NCI-H146 treated with DMSO at 0.1 percent for 48 hours (cell line): ENCODE measurements around the gene TAS2R3.
A peak's percentile ranks its signal among the peaks of the same experiment; 100 is the strongest.
"Not testable (repeated sequence)": the region's sequence is repeated elsewhere in the genome, so short reads cannot be mapped to it uniquely, and the experiment has no call there.

Experiments used
- DNase-seq: peaks from one replicate; lab custom pipeline; 2025; ENCODE audit not compliant: unreplicated experiment; lab: John Stamatoyannopoulos, UW

The TAS2R3 gene, protein sequence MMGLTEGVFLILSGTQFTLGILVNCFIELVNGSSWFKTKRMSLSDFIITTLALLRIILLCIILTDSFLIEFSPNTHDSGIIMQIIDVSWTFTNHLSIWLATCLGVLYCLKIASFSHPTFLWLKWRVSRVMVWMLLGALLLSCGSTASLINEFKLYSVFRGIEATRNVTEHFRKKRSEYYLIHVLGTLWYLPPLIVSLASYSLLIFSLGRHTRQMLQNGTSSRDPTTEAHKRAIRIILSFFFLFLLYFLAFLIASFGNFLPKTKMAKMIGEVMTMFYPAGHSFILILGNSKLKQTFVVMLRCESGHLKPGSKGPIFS

GRCh38 chr7:141763797-141764196, at the start of gene TAS2R3:
TSS of gene TAS2R3 (plus strand) at chr7:141764097. CDS start at chr7:141764159, 62 bp downstream.
- DNase-seq = no peak

GRCh38 chr7:141714571-141714970, 49.3 kb upstream of the TAS2R3 start:
- DNase-seq = no peak

- no peak for DNase-seq
These were observed 48.9 kb upstream of the TAS2R3 start for GRCh38 chr7:141715018-141715417.

DNA sequence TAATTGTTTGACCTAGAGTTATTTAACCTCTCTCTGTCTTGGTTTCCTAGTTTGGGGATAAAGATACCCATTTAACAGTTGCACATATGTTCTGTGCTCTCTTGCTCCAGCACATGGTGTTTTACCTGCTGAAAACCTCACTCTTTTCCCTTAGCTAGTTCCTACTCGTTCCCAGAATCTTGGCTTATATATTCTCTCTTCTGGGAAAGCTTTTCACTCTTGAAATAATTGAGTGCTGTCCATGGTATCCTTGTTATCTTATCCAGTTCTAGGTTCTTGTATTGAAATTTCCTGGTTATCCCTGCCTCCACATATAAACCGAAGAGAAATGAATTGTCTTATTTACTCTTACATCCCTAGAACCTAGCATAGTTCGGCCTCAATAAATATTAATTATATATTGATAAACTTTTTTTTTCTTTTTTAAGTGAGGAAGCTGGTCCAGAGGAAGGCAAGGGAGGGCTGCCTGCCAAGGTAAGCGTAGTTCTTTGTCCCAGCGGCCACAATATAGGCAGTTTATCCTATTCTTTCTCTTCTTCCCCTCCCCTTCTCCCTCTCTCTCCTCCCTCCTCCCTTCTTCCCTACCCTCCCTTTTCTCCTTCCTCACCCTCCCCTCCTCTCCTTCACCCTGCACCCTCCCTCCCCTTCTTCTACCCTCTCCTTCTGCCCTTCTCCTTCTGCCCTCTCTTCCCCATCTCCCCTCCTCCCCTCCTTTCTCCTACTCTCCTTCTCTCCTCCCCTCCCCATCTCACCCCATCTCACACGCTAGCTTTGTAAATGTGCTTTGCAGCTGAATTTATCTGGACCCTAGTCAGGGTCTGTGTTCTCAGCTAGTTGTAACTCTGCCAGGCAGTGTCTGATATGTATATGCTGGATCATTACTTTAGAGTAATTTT, 47.9 kb upstream of the TAS2R3 start:
- DNase-seq = no peak

DNA sequence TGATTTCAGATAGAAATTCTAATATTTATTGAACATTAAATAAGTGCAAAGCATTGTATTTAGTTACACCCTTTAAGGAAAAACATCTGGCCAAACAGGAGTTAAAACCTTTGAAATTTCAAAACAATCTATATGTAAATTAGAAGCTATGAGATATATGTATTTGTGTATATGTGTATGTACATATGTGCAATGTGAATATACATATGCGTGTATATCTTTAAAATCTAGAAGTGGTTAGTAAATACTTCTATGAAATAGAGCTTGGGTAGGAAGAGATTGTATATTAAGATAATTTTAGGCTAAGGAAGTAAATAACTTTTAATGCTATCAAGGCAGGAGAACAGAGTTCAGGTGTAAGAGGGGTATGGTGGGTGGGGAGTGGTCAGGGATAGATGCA, 46.4 kb upstream of the TAS2R3 start:
- no peak for DNase-seq

- DNase-seq = no peak
These were observed 41.4 kb upstream of the TAS2R3 start for GRCh38 chr7:141722529-141722928.

DNA sequence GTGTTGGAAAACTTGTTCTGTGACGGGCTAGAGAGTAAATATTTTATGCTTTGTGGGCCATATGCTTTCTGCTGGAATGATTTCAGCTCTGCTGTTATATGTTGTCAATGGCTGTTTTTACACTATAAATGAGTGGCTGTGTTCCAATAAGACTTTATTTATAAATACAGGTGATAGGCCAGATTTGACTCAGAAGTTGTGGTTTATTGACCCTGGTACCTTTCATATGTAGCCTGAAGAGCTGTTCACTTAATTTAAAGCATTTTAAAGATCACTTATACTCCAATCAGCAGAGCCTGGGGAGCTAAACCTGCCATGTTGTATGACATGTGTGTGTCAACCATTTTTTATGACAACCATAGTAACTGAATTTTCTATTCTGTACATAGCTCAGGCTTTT, 34.9 kb upstream of the TAS2R3 start:
- DNase-seq = no peak

GRCh38 chr7:141731476-141732149, 32.3 kb upstream of the TAS2R3 start:
- DNase-seq = no peak

DNA sequence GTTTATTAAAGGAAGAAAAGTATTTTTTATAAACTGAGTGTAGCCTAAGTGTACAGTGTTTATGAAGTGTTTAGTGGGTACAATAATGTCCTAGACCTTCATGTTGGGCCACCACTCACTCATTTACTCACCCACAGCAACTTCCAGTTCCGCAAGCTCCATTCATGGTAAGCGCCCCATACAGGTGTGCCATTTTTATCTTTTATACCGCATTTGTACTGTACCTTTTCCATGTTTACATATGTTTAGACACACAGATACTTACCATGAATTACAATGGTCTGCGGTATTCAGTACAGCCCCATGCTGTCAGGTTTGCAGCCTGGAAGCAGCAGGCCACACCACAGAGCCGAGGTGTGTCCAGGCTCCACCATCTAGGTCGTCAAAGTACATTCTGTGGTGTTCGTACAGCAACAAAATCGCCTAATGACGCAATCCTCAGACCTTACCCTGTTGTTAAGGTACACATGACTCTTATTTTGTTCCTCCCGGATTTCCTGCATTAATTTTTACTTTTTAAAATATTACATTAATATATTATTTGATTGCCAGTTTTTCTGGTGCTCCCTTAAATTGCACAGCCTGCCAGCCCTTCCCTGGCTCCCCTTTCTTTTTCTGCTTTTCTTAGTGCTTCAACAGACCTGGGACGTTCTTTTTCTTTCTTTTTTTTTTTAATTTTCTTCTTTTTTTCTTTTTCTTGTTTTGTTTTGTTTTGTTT, 26.6 kb upstream of the TAS2R3 start:
- peak; percentile 49 for DNase-seq

- peak; percentile 95 for DNase-seq
These were observed 25.9 kb upstream of the TAS2R3 start, which contains the start of gene SSBP1 for GRCh38 chr7:141737836-141738591. TSS of gene SSBP1 (plus strand) at chr7:141738358. CDS start at chr7:141739167, 809 bp downstream.

- no peak for DNase-seq
These were observed 25.3 kb upstream of the TAS2R3 start for GRCh38 chr7:141738592-141739013.

GRCh38 chr7:141739250-141739649, 24.6 kb upstream of the TAS2R3 start:
- no peak for DNase-seq

GRCh38 chr7:141742229-141742628, 21.7 kb upstream of the TAS2R3 start:
- no peak for DNase-seq

DNA sequence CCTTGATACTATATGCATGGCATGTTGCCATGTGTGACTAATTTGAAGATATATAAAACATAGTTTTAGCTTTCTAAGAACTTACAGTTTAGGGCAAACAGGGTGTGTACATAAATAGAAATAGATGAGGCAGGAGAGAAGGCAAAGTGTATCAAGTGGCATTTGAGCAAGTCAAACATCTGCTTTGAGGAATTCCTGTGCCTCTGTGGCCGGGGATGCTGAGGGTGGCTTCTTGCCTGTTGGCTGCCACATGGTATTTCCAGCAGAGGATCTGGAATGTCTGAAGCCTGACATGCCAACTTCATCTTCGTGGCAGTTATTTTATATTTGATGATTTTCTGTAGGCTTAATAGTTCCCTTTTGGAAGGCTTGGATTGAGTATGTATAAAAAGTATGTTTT, 19.8 kb upstream of the TAS2R3 start:
- DNase-seq = no peak

DNA sequence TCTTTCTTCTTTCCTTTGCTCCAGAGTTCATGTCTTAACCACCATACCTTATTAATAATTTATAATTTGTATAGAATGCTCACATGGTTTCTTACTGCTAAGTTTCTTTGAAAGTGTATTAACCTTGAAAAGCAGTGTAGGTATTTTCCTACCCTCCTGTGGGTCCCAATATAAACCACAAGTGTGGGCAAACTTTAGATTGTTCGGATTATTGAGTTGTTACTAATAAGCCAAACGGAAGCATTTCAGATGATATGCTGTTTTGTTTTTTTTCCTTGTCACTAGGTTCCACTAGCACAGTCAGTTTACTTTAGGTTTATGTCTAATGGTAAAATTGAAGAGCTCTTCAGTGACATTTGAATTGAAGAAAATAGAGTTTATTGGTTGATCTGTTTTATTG, 15.5 kb upstream of the TAS2R3 start:
- DNase-seq = no peak

GRCh38 chr7:141751904-141752303, 12.0 kb upstream of the TAS2R3 start:
- DNase-seq = not testable (repeated sequence)

DNA sequence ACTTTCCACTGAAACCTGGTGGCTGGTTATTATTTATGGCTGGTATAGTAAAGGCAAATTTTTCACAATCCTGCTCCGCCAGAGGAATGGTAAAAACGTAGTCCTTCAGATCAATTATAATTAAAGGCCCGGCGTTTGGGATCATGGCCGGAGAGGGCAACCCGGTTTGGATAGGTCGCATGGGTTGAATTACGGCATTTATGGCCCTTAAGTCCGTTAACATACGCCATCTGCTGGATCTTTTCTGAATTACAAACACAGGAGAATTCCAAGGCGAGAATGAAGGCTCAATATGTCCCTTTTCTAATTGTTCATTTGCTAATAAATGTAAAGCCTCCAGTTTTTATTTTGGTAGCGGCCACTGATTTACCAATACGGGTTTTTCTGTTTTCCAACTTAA, 11.3 kb upstream of the TAS2R3 start:
- no peak for DNase-seq

DNA sequence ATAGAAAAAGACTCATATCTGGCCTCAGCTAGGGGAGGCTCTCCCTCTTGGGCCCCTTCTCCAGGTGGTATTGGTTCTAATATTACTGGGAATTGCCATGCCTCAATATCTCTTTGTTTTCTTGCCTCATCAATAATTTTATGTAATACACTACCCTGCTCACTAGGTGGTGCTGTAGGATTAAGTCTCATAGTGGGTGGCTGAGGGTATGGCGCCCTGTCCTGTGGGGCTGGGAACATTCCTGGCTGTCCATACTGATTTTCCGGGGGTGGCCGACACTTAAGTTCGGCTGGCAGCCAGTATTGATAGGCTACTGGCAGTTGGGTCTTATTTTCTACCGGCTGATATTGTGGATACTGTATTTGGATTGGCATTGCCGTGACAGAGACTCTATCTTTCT, 9.0 kb upstream of the TAS2R3 start:
- no peak for DNase-seq

GRCh38 chr7:141770083-141770583, 6.2 kb downstream of the TAS2R3 start:
- DNase-seq = not testable (repeated sequence)

GRCh38 chr7:141776374-141776773, 12.5 kb downstream of the TAS2R3 start, which contains the start of gene TAS2R4:
TSS of gene TAS2R4 (plus strand) at chr7:141776674. CDS start at chr7:141778489, 1,815 bp downstream.
- DNase-seq = no peak
